Vagina (tissue), 2 donors: ENCODE measurements around the gene TAF3. TPM values are rescaled to one million over a fixed set of nuclear protein-coding genes. Genes with fewer than 3 reads are reported as not detected.

Source experiments
- DNase-seq, 2 donors: peaks; one replicate each; pipeline ENCODE4 v3.0.0-alpha.2; 2017; ENCODE audit errors: extremely low spot score in 2 of 2
- H3K27ac ChIP-seq: fragments of 200-600 bp; sonication (generic); one replicate; pipeline ENCODE4 v1.5.1; 2019
- H3K27me3 ChIP-seq: fragments of 200-600 bp; sonication (generic); one replicate; pipeline ENCODE4 v1.5.1; 2019
- H3K36me3 ChIP-seq, 2 donors: fragments of 200-600 bp; sonication (generic); one replicate each; pipeline ENCODE4 v1.5.1; 2017 to 2019
- H3K4me1 ChIP-seq: fragments of 200-600 bp; sonication (generic); one replicate; pipeline ENCODE4 v1.5.1; 2019
- H3K4me3 ChIP-seq, 2 donors: fragments of 200-600 bp; sonication (generic); 1 replicate in 1 of 2; 2 replicates in 1 of 2; pipeline ENCODE4 v1.5.1; 2016 to 2019
- H3K9me3 ChIP-seq: fragments of 200-600 bp; sonication (generic); one replicate; pipeline ENCODE4 v1.5.1; 2019
- POLR2A ChIP-seq, 2 donors: fragments of 450-650 bp; IDR thresholded peaks; one replicate each; pipeline ENCODE4 v1.6.1; 2017; ENCODE audit warnings: antibody characterized with exemption in 2 of 2, mild to moderate bottlenecking in 2 of 2, moderate library complexity in 2 of 2
- POLR2AphosphoS5 ChIP-seq, 2 donors: sonication (generic); formaldehyde crosslinking; IDR thresholded peaks; one replicate each; pipeline ENCODE4 v1.9.0; 2017; ENCODE audit warnings: antibody characterized with exemption in 2 of 2, mild to moderate bottlenecking in 2 of 2, low read depth in 1 of 2; ENCODE audit not compliant: insufficient read depth in 1 of 2
- intact Hi-C: fragments of 100-400 bp; cut with DNase I; formaldehyde crosslinking; loops from one replicate; pipeline ENCODE4 v1.15.1; 2023
- total RNA-seq: library from RNA; depleted of rRNA; stranded (reverse); fragments of >200 nt; gene quantifications from one replicate; pipeline ENCODE4 v1.2.3, GENCODE V29; 2016
- TF ChIP-seq, protein P1 (sequence below), 3 experiments: fragments of 450-650 bp in 2 of 3; fragments of 200-600 bp in 1 of 3; sonication (generic) in 1 of 3; IDR thresholded peaks; one replicate each; pipeline ENCODE4 v1.5.1; 2017 to 2019; ENCODE audit warnings: antibody characterized with exemption in 3 of 3, mild to moderate bottlenecking in 2 of 3, moderate library complexity in 2 of 3

The TAF3 gene
- total RNA-seq, 1 donor from 2014 or later, result 9.8 TPM

DNA sequence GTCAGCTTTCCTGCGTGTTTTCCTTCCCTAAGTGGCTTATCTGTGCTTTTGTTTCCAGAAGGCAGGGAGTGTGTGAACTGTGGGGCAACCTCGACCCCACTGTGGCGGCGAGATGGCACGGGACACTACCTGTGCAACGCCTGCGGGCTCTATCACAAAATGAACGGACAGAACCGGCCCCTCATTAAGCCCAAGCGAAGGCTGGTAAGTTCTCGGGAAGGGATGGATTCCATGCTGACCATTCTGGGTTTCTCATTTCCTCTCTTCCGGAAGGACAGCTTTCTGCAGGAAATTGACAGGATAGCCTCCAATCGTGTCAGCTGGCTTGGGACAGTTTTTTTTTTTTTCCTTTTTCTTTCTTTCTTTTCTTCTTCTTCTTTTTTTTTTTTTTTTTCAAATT, 245.6 kb downstream of the TAF3 start:
- intact Hi-C loops, result no loop called here
- TF ChIP-seq, protein P1, sequence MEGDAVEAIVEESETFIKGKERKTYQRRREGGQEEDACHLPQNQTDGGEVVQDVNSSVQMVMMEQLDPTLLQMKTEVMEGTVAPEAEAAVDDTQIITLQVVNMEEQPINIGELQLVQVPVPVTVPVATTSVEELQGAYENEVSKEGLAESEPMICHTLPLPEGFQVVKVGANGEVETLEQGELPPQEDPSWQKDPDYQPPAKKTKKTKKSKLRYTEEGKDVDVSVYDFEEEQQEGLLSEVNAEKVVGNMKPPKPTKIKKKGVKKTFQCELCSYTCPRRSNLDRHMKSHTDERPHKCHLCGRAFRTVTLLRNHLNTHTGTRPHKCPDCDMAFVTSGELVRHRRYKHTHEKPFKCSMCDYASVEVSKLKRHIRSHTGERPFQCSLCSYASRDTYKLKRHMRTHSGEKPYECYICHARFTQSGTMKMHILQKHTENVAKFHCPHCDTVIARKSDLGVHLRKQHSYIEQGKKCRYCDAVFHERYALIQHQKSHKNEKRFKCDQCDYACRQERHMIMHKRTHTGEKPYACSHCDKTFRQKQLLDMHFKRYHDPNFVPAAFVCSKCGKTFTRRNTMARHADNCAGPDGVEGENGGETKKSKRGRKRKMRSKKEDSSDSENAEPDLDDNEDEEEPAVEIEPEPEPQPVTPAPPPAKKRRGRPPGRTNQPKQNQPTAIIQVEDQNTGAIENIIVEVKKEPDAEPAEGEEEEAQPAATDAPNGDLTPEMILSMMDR (IDR thresholded peaks at IDR 0.05), result no peak
- no peak for TF ChIP-seq POLR2A (IDR thresholded peaks at IDR 0.05)

DNA sequence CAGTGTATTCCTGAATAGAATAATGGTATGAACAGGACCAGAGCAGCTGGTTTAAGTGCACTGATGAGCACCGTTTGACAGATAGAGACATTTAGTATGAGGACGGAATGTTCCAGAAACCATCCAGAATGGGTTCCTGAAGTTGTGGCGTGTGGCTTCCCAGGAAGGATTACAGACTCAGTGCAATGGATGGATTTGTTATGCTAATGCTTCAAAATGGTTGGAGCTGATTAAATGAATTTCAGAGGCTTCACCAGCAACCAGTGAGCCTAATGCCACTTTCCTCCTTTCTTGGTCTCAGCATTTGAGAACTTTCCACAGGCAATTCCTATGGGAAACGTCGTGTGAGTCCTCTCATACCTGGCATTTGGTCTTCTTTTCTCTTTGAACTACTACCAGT, 246.1 kb downstream of the TAF3 start:
- Histone ChIP-seq H3K4me1 (peaks cover 17% of the 10 kb centered on the region), H3K27ac (no peak overlapping the region), H3K4me3 (no peak overlapping the region), H3K27me3 (peaks cover 4% of the 10 kb centered on the region), H3K36me3 (no peaks in the 10 kb centered on the region), H3K9me3 (no peaks in the 10 kb centered on the region)
- no peak for DNase-seq
- TF ChIP-seq POLR2AphosphoS5 (IDR thresholded peaks at IDR 0.05; ENCODE audit: insufficient read depth in 1 of 2, low read depth in 1 of 2) (no peak), POLR2A (IDR thresholded peaks at IDR 0.05) (no peak)
- TF ChIP-seq, protein P1 (IDR thresholded peaks at IDR 0.05), result no peak
- intact Hi-C loops, result no loop called here

More for the DNA sequence above, 245.6 kb downstream of the TAF3 start:
- no peaks in the 10 kb centered on the region for H3K36me3 ChIP-seq
- DNase-seq, result no peak
- H3K27ac ChIP-seq, result no peak overlapping the region
- no peak overlapping the region for H3K4me3 ChIP-seq
- H3K9me3 ChIP-seq, result no peaks in the 10 kb centered on the region
- H3K4me1 ChIP-seq, result peaks cover 22% of the 10 kb centered on the region
- peaks cover 4% of the 10 kb centered on the region for H3K27me3 ChIP-seq

DNA sequence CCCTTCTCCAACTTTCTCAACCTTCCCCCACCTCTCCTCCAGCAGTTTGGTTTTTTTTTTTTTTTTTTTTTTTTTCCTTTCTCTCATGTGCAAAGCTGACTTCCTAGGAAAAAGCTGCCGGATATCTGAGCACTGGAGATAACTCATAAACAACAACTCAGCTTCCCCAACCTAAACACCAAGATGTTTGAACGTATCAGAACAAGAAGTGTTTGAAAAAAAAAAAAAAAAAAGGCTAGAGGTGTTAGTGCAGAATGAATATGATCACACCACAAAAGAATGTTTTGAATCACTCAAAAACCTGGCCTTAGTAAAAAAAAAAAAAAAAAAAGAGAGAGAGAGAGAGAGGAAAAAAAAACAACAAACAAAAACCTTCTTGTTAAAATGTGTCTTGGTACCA, 247.3 kb downstream of the TAF3 start:
- Histone ChIP-seq H3K27me3 (peaks cover 4% of the 10 kb centered on the region), H3K27ac (no peak overlapping the region)

DNA sequence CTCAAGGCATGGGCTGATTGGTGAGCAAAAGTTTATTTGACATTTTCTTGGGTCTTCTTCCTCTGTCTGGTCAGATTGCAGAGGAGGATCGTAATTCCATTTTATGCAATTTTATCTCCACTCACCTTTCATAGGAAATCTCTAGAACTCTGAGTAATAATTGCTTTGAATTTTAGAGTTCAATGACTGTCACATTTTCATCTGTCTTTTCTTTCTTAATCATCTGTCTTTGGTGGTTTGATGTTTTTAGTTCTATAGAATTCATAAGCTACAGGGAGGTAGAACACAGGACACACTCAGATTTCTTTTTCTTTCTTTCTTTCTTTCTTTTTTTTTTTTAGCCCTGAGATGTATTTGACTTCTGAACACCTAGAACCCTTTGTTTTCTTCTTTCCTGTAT, 247.8 kb downstream of the TAF3 start:
- Histone ChIP-seq H3K27me3 (peaks cover 4% of the 10 kb centered on the region), H3K36me3 (no peaks in the 10 kb centered on the region), H3K4me3 (no peak overlapping the region), H3K9me3 (no peaks in the 10 kb centered on the region), H3K4me1 (peaks cover 13% of the 10 kb centered on the region), H3K27ac (no peak overlapping the region)
- no peak for DNase-seq
- TF ChIP-seq POLR2A (IDR thresholded peaks at IDR 0.05) (no peak), POLR2AphosphoS5 (IDR thresholded peaks at IDR 0.05; ENCODE audit: insufficient read depth in 1 of 2, low read depth in 1 of 2) (no peak)
- TF ChIP-seq, protein P1 (IDR thresholded peaks at IDR 0.05), result no peak
- intact Hi-C loops, result no loop called here

More for the DNA sequence above, 247.3 kb downstream of the TAF3 start:
- DNase-seq, result no peak
- TF ChIP-seq POLR2A (IDR thresholded peaks at IDR 0.05), result no peak
- TF ChIP-seq POLR2AphosphoS5 (IDR thresholded peaks at IDR 0.05; ENCODE audit: insufficient read depth in 1 of 2, low read depth in 1 of 2), result no peak
- TF ChIP-seq, protein P1 (IDR thresholded peaks at IDR 0.05), result no peak
- intact Hi-C loops, result no loop called here
- Histone ChIP-seq H3K4me3 (no peak overlapping the region), H3K9me3 (no peaks in the 10 kb centered on the region), H3K4me1 (peaks cover 9% of the 10 kb centered on the region), H3K36me3 (no peaks in the 10 kb centered on the region)

Other genes starting within 250 kb of the TAF3 start
- 20.4 TPM for gene ITIH5, start 151.5 kb upstream of the TAF3 start, total RNA-seq
- not detected for gene ITIH2, start 115.2 kb upstream of the TAF3 start, total RNA-seq
- gene KIN, start 30.5 kb upstream of the TAF3 start, total RNA-seq, result 4.7 TPM
- 188 TPM for gene ATP5F1C, start 30.3 kb upstream of the TAF3 start, total RNA-seq
- 8.6 TPM for gene GATA3, start 236.2 kb downstream of the TAF3 start, total RNA-seq